GM21529 (cell line): ENCODE results near the gene SPATC1L.
"Not testable (repeated sequence)": the region's sequence is repeated elsewhere in the genome, so short reads cannot be mapped to it uniquely, and the experiment has no call there.

Experiments used
- ATAC-seq: cut with Tn5 transposase; IDR thresholded peaks from one replicate; pipeline ENCODE4 v1.9.1; 2021; ENCODE audit not compliant: unreplicated experiment

The SPATC1L gene

DNA sequence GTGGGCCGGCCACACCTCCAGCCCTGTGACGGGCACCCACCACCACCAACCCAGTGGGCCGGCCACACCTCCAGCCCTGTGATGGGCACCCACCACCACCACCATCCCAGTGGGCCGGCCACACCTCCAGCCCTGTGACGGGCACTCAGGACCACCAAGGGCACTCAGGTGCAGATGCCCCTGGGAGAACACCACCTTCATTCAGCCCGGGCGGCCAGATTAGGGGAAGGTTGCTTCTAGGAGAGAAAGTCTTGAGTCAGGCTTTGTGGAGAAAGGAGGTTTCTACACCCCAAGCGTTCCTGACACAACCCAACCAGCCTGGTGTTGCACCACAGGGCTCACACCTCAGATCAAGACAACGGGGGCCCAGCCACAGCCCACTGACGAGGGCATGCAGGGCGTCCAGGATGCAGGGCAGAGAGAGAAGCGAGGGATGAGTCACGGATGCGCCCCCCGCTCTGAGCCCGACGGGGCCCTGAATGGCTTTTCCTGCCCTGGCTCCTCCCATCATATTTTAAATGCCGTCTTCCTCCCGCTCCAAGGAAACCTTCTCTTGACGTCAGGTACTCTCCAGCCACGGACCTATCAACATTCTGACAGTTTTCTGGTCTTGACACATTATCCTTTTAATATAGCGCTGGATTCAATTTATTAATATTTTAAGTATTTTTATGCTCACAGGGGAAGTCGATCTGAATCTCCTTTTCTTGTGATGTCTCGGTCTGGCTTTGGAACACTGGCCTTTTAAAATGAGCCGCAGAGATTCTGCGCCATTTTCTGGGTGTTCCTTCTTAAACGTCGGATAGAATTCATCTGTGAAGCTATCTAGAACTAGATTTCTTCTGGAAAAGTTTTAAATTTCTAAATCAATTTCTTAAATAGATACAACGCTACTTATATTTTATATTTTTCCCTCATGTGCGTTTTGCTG is 631 bp upstream of the SPATC1L start:
- no peak for ATAC-seq

- not testable (repeated sequence) for ATAC-seq
Observed at GRCh38 chr21:46183337-46183909, 836 bp downstream of the SPATC1L start.

GRCh38 chr21:46182548-46183336 is 1.5 kb downstream of the SPATC1L start:
- ATAC-seq, result no peak

- no peak for ATAC-seq
Observed at GRCh38 chr21:46181953-46182547, 2.2 kb downstream of the SPATC1L start.

- no peak for ATAC-seq
Observed at GRCh38 chr21:46181436-46181835, 2.8 kb downstream of the SPATC1L start.

- no peak for ATAC-seq
Observed at GRCh38 chr21:46180778-46181391, 3.4 kb downstream of the SPATC1L start.

GRCh38 chr21:46180079-46180722 is 4.1 kb downstream of the SPATC1L start:
- ATAC-seq, result no peak

DNA sequence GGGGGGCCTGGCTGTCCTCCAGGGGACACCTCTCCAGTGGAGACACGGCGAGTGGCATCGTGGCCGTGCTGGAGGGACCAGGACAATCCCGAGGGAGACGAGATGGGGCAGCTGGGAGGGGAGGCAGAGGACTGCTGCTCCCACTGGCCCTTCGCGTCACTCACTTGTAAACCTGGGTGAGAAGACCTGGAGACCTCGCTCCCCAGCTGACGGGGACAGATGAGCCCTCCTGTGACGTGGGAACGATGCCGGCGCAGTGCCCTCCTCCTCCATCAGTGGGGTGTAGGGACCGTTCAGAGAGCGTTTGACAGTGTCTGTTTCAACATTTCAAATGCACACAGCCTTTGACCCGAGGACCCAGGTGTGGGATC is 4.6 kb downstream of the SPATC1L start:
- ATAC-seq, result no peak

GRCh38 chr21:46178961-46179360 is 5.3 kb downstream of the SPATC1L start:
- no peak for ATAC-seq

DNA sequence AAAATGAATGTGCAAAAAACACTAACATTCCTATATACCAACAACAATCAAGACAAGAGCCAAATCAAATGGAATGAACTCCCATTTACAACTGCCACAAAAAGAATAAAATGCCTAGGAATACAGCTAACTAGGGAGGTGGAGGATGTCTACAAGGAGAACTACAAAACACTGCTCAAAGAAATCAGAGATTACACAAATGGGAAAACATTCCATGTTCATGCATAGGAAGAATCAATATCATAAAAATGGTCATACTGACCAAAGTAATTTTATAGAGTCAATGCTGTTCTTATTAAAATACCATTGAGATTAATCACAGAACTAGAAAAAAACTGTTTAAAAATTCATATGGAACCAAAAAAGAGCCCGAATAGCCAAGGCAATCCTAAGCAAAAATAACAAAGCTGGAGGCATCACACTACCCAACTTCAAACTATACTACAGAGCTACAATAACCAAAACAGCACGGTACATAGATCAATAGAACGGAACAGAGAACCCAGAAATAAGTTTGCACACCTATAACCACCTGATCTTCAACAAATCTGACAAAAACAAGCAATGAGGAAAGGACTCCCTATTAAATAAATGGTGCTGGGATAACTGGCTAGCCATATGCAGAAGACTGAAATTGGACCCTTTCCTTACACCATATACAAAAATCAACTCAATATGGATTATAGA is 7.7 kb downstream of the SPATC1L start:
- ATAC-seq, result not testable (repeated sequence)

- ATAC-seq, result no peak
Observed at GRCh38 chr21:46173573-46173972, 10.7 kb downstream of the SPATC1L start.

GRCh38 chr21:46172863-46173528 is 11.3 kb downstream of the SPATC1L start:
- no peak for ATAC-seq

GRCh38 chr21:46171996-46172862 is 12.0 kb downstream of the SPATC1L start:
- ATAC-seq, result no peak

DNA sequence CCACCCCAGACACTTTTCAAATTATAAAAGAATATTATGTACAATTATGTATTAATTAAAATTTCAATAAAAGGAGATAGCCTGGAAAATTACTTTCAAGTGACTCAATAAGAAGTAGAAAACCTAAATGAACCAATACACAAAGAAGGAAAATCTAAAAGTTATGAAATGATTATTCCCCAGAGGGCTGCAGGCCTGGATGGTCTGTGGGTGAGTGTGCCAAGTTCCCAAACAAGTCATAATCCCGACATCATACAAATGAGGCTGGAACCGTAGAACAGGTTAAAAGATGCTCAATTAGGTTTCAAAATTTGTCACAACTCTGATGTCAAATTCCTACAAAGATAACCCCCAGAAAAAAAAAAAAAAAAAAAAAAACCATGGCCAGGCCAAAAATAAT is 12.7 kb downstream of the SPATC1L start:
- no peak for ATAC-seq

DNA sequence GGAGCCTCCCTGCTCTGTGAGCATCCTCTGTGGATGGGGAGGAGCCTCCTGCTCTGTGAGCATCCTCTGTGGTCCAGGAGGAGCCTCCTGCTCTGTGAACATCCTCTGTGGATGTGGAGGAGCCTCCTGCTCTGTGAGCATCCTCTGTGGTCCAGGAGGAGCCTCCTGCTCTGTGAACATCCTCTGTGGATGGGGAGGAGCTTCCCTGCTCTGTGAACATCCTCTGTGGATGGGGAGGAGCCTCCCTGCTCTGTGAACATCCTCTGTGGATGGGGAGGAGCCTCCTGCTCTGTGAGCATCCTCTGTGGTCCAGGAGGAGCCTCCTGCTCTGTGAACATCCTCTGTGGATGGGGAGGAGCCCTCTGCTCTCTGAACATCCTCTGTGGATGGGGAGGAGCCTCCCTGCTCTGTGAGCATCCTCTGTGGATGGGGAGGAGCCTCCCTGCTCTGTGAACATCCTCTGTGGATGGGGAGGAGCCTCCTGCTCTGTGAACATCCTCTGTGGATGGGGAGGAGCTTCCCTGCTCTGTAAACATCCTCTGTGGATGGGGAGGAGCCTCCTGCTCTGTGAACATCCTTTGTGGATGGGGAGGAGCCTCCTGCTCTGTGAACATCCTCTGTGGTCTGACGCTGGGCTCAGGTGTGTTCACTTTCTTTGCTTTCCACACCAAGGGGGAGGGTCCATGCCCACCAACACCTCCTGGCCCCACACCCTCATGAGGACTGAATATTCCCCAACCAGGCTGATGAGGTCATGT is 13.6 kb downstream of the SPATC1L start:
- not testable (repeated sequence) for ATAC-seq

DNA sequence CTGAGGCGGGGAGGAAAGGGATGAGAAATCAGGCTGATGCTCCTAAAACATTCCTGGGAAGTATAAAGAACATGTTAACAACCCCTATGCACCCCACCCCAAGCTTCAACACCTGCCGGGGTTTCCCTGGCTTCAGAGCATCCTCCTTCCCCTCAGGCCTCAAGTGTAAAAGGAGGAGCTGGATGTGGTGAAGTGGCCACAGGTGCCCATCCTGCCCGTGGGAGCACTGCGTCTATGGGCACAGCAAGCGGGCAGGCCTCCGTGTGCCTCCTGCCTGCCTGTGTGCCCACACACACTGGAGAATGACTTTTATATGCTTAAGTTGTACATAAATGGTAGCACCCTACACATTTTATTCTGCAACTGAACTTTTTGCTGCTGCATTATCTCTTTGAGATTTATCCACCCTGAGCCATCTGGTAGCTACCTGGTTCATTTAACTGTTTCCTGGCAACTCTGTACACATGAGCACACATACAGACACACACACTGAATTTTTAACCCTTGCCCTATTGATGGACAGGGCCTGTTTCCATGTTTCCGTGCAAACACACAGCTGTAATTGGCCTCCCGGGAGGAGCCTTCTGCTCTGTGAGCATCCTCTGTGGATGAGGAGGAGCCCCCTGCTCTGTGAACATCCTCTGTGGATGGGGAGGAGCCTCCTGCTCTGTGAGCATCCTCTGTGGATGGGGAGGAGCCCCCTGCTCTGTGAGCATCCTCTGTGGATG is 15.4 kb downstream of the SPATC1L start:
- ATAC-seq, result no peak

GRCh38 chr21:46168238-46168637 is 16.0 kb downstream of the SPATC1L start:
- ATAC-seq, result no peak
